IPS DF 4.7 (cell line): ENCODE data around the gene FCER1G.
"Not testable (repeated sequence)": the region's sequence is repeated elsewhere in the genome, so short reads cannot be mapped to it uniquely, and the experiment has no call there.

Experiments
- DNase-seq: peaks from one replicate; pipeline ENCODE4 v3.0.0-alpha.2; 2013; ENCODE audit warnings: low spot score; ENCODE audit errors: extremely low read depth

The FCER1G gene

DNA sequence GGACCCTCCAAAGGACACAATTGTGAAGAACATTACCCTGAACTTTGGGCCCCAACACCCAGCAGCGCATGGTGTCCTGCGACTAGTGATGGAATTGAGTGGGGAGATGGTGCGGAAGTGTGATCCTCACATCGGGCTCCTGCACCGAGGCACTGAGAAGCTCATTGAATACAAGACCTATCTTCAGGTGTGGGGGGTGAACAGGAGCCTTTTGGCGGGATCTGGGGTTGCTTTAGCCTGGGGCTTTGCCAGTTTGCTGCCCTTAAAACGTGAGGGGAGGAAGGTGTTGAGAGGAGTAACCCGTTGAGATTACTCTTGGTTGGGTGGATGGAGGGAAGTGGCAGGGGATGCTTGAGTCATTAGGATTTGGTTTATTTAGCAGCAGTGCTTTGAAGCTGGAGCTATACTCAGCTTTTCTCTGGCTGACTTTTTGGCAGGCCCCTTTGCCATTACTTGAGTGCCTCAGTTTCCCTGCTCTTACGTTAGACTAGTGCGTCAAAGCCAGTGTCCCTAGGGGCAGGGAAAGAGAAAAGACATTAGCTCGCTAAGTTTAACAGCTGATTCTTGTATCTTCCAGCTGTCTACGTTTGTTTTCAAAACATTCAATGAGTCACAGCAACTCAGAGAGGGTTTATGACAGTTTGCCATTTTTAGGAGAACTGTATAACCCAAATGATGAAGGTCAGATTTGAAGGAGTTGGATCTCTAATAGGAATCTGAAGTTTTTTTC is 8.5 kb upstream of the FCER1G start:
- no peak for DNase-seq

DNA sequence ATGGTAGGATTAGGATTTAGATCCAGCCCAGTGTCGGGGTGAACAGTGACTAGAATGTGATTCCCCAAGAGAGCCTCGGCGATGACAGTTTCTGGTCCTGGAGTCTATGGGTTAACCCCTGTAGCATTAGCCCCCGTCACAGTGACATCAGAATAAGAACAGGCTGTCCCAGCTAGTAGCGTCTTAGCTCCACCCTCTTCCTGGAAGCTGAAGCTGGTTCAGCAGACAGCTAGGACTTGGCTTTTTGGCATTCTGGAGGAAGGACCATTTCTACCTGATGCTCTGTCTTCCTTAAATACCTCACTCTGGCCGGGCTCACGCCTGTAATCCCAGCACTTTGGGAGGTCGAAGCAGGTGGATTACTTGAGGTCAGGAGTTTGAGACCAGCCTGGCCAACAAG is 7.9 kb upstream of the FCER1G start:
- no peak for DNase-seq

DNA sequence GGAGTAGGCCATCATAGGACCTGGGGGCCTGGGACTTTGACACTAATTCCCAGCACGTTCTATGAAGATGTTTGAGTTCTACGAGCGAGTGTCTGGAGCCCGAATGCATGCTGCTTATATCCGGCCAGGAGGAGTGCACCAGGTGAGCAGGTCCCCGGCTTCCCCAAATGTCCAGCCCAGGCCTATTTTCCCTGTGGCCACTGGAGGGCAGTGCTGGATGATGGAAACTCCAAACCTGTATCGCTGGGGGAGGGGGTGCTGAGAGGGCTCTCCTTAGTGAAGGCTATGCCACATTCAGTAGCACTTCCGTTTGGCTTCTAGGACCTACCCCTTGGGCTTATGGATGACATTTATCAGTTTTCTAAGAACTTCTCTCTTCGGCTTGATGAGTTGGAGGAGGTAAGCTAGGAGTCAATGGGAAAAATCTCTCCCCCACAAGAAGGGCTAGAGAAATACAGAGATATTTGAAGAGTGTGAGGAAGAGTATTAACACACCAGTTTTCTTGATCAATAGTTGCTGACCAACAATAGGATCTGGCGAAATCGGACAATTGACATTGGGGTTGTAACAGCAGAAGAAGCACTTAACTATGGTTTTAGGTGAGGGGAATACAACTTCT is 5.2 kb upstream of the FCER1G start:
- no peak for DNase-seq

DNA sequence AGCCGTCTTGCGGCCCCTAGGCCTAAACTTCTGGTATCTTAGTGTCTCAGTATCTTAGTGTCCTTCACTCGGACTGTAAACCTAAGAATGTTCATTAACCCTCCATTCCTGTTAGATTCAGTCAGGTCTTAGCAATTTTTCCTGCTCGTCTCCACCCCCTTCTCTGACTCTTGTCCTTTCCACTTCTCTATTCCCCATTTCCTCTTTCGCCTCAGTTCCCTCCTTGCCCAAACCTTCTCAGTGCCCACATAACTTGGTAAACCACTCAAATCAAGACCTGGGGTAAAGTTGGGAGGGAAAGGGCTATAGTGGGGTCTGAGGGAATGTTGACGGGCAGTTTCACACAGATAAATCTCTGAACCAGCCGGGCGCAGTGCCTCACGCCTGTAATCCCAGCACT is 726 bp upstream of the FCER1G start:
- DNase-seq: no peak

DNA sequence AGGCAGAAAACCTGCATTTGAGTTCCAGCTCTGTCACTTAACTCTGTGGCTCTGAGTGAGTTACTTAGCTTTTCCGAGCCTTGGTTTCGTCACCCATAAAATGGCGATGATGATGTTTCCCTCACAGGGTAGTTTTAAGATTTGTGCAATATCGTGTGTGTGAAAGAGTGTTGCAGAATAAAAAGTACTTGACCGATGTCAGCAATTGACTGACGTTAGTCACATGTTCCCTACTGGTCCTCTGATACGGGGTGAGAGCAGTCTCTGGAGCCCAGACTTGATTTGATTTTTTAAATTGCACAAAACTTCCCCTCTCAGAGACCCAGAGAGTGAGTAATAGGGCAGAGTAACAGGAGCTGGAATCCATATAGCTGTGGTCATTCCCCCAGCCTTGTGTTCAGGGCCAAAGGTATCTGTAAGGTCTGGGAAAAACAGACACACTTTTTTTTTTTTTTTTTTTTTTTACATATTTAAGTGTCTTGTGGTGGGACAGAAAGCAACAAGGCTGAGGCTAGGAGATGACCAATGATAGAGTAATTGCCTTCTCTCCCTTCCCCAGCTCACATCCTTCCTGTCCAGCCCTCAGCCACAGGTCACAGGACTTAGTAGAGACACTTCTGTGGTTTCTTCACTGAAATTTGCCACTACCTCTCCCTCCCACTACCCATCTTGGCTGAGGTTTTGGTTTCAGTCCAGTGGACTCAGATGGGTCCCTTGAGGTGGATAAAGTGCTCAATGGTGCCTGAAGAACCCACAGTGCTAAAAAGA is 2.0 kb downstream of the FCER1G start:
- DNase-seq: no peak

DNA sequence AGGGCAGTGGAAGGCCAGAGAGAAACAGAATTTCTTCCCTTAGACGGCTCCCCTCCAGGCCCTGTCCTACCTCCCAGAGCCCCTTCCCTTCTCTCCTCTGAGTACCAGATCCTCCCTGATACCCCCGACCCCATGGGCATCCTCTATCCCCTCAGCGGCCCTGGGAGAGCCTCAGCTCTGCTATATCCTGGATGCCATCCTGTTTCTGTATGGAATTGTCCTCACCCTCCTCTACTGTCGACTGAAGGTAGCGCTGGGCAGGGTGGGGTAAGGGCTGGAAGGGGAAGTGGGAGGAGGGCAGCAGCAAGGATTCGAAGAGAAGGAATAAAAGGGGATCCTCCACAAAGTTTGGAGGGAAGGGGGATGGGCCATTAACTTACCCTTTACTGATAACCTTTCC is 2.7 kb downstream of the FCER1G start:
- no peak for DNase-seq

DNA sequence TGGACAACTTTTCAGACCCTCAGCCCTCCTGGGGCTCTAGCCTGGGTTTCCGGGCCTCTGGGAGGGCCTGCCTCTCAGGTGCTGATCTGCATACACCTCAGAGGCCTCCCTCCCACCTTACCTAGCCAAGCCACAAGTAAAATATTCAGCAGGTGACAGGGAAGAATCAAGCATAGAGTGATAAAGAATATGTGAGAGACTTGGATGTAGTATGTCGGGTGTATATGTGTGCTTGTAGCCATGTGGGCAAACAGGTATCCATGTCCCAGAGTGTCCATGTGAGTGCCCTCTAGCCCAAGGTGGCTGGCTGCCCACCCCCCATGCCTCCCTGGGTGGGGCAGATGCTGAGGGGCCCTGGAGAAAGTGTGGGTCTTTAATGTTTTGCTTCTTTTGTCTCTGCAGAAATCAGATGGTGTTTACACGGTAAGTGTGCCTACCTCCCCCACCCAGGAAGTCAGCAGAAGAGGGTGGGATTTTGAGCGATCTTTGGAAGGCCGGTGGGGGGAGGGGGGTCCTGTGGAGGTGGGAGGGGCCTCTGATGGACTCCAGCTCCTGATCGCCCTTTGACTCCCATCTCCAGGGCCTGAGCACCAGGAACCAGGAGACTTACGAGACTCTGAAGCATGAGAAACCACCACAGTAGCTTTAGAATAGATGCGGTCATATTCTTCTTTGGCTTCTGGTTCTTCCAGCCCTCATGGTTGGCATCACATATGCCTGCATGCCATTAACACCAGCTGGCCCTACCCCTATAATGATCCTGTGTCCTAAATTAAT is 3.4 kb downstream of the FCER1G start:
- no peak for DNase-seq

DNA sequence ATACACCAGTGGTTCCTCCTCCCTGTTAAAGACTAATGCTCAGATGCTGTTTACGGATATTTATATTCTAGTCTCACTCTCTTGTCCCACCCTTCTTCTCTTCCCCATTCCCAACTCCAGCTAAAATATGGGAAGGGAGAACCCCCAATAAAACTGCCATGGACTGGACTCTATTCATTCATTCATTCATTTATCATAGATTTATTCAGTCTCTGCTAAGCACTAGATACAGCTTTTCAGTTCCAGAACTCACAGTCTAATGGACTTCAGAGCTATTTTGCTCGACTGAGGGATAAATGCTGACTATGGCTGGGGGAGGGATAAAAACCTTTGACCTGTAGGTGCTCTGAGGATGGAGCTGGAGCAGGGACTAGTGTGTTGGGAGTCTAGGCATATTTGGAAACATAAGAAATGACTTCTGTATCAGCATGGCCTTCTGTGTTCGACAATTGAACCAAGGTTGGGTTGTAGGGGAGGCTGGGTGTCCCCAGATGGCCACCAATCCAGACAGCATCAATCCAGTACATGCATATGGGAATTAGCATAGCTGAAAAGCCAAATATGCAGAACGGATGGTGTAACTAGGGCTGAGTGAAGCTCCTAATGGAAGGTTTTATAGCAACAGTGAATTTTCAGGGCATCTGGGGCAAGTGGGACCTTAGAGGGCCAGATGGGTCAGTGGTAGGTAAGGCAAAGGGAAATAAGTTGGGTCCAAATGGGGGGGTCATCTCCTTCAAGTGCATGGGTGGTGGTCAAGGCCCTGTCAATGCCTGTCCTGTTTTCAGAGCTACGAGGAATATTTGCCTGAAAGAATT is 4.2 kb downstream of the FCER1G start:
- DNase-seq: no peak

DNA sequence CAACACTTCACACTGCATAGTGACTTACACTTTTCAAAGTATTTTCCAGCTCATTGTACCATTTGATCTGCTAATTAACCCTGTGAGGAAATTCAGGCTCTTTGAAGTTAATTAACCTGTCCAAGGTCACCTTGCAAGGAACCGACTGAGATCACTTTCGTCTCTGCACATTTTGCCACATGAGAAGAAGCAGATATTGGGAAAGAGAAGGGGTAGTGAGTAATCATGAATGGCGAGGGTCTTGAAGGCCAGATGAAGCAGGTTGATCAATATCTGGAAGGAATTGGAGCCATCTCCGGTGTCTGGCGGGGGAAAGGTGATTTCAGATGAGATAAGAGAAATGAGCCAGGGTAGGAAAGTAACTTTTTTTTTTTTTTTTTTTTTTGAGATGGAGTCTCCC is 4.9 kb downstream of the FCER1G start:
- DNase-seq: no peak

DNA sequence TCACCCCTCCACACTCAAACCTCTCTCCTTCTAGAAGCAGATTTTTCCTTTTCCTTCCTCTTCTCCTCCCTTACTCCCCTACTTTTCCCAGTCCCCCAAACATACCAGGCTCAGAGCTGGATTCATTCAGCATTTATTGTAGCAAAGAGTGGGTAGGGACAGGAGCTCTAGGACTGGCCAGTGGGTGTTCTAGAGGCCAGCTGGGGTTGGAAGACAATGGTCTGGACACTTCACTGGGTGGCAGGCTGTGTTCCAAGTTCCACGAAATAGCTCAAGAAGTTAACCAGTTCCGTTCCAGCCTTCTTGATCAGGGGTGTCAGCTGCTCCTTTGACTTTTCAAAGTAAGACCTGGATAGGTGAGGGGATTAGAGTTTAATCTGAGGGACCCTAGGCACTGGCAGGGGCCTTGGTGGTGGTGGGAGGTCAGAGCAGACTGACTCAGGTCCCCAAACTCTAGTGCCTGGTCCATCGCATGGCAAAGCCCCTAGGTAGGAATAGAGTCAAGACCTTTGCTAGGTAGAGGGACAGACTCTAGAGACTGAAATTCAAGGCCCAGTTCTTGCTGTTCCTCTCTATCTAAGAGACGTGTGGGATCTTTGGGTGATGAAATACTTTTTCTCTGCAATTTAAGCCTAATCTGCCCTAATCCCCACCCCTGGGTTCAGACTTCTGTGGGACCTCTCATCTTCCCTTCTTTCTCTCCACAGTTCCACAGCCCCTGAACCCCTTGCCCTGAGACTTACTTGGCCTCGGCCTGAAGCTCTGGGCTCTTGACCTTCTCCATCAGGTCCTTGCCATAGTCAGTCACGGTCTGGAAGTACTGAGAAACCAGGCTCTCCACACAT is 7.3 kb downstream of the FCER1G start:
- DNase-seq: no peak

DNA sequence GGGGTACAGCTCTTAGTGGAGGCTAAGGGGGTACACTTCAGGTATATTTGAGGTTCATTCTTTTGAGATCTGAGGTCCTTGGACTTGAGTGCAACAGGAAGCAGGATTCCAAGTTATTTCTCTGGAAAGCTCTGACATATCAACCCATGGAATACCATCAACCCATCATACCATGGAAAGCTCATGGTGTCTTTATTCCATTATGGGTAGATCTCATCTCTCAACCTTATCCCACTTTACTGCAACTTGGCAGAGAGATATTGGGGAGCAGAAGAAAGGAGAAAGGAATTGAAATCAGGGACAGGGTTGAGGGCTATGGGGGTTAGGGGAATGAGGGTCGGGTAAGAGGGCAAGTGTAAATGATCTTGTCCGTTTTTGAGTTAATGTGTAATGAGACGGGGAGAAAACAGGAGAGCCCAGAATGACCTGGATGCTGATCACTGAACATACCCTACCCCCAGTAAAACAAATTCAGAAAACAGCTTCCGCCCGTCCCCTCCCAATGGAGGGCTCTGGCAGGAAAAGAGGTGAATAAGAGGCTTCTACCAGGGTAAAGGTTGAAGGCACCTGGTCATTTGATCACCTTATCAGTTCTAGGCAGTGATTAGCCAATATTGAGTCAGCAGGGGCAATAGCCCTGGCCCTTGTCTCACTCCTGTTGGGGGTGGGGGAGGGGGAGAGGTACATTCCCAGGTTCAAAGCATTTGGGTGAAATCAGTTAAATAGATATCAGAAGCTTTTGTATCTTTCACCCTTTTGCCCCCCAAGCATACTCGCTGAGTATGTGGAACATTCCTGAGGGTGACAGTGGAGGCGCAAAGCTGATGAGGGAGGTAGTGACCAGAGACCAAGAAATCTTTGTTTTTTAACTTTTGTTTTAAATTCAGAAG is 9.0 kb downstream of the FCER1G start:
- DNase-seq: no peak

DNA sequence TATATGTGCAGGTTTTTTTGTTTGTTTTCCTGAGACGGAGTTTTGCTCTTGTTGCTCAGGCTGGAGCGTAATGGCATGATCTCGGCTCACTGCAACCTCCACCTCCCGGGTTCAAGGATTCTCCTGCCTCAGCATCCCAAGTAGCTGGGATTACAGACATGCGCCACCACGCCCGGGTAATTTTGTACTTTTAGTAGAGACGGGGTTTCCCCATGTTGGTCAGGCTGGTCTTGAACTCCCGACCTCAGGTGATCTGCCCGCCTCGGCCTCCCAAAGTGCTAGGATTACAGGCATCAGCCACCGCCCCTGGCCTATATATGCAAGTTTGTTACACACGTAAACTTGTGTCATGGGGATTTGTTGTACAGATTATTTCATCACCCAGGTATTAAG is 9.6 kb downstream of the FCER1G start:
- DNase-seq: not testable (repeated sequence)

DNA sequence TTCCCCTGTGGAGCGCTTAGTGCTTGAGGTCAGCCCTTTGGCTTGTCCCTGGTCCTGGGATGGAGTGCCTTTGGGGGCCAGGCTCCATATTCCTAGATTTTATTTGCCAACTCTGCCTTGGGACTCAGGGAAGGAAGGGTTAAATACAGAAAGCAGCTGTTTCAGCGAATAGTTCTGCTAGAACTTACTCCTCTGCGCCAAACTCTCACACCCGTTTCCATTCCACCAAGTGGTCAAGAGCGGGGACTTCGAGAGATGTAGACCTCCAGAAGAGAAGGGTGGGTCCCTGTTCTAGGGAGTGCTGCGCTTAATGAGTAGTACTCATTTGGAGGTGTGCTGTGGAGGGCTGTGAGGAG is 10.1 kb downstream of the FCER1G start:
- no peak for DNase-seq

DNA sequence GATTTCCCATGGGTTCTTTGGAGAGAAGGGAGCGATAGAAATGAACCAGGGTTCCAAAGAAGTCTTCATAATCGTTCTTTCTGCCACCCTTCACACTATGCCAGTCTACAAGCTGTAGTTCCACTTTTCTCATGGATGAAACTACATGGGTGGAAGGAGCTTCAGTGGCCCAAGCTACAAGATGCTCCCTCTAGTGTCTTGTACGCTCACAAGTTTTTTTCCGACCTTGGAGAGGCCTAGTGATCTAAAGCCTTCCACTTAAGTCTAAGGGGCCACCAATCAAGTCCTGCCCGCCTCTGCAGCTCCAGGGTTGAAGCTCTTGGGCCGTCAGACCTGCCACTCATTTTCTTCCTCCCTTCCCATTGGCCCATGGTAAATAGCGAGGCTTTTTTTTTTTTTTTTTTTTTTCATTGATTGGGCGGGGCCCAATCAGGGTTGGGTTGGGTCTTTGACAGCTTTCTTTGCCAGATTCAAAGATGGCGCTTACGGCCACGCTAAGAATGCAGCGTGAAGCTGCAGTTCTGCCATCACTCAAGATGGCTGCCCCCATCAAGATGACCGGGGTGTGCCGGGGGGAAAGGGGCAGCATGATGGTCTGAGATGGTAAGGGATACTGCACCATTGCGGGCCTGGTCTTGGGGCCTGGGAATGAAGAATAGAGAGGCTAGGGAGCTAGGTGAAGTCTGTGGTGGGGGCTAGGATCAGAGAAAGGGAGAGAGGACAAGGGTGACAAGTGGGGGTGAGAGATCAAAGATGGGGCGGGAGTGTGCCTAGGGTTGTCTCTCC is 10.6 kb downstream of the FCER1G start, which contains the start of gene TOMM40L:
TOMM40L (plus strand) TSS at position 527 of the 786 bp plus-strand sequence. CDS start 430 bp downstream, outside the sequence.
- peak; percentile 94 for DNase-seq

DNA sequence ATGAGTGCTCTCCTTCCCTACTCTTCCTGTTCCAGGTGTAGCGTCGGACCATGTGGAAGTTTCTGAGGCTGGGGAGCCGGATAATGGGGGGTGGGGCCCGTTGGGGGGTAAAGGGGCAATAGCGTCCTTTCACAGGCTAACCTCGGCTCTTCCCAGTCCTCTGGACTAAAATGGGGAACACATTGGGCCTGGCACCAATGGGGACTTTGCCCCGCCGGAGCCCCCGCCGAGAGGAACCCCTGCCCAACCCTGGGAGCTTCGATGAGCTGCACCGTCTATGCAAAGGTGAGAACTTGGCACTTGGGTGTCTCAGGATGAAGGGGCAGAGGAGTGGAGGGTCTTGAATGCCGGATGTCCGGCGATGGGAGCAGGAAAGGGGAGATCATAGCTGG is 11.2 kb downstream of the FCER1G start:
- no peak for DNase-seq

DNA sequence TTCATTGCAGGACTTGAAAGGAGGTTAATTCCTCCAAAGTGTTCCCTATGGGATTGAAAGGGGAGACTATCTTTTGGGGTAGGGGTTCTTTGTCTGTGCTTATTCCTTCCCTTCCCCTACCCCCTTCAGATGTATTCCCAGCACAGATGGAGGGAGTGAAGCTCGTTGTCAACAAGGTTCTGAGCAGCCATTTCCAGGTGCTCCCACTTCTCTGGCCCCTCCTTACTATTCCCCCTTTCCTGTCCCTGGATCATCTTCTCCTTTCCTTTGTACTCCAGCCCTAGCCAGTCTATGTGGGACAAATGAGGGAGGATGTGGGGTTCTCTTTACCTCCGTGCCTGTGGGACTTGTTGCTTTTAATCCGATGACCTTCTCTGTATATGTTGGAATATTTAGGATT is 11.7 kb downstream of the FCER1G start:
- no peak for DNase-seq

DNA sequence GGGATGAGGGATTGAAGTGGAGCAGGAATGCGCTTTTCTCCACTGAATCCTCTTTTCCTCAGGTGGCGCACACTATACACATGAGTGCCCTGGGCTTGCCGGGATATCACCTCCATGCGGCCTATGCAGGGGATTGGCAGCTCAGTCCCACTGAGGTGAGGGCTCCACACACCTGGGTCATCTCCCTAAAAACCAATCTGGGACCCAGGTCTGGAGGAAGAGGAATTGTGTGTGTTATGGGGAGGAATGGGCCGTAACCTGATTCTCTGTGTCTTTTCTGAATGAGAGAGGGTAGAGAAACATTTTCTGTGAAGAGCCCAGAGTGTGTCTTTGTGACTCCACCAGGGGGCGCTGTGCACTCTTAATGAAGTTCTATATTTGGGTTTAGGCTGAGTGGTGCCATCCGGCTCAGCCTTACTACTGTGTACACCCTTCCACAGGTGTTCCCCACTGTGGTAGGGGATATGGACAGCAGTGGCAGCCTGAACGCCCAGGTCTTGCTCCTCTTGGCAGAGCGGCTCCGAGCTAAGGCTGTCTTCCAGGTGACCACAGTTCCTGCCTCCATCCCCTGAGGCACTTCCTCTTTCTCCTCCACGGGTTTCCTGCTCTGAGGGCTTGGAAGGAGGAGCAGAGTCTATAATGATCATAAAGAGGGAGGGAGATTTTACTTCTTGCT is 12.2 kb downstream of the FCER1G start:
- DNase-seq: no peak

DNA sequence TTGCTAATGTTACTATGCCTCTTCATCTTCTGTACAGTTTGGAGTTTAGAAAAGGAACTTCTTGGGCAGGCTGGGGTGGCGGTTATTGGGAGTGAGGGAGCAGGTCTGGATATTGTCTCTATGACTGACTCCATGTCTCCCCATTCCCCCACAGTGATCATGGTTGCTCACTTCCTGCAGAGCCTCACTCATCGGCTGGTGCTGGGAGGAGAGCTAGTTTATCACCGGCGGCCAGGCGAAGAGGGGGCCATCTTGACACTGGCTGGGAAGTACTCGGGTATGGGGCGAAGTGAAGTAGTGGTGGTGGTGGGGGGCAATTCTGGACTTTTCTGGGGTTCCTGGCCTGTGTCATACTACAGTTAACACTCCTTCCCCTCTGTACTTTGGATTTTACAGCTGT is 12.9 kb downstream of the FCER1G start:
- DNase-seq: no peak
